Breast epithelium (tissue), 3 donors: ENCODE results near the gene IMPA2.

ENCODE experiments used
- POLR2A ChIP-seq: fragments of 450-650 bp; IDR thresholded peaks from one replicate; pipeline ENCODE4 v1.6.1; 2016; ENCODE audit warnings: antibody characterized with exemption, mild to moderate bottlenecking, moderate library complexity
- POLR2AphosphoS5 ChIP-seq, 3 donors: sonication (generic); formaldehyde crosslinking; IDR thresholded peaks; one replicate each; pipeline ENCODE4 v1.6.1; 2017; ENCODE audit warnings: antibody characterized with exemption in 3 of 3
- TF ChIP-seq, protein P1 (sequence below), 3 donors: fragments of 450-650 bp; IDR thresholded peaks; one replicate each; pipeline ENCODE4 v1.5.1; 2016 to 2017; ENCODE audit warnings: antibody characterized with exemption in 3 of 3, mild to moderate bottlenecking in 3 of 3, moderate library complexity in 3 of 3

DNA sequence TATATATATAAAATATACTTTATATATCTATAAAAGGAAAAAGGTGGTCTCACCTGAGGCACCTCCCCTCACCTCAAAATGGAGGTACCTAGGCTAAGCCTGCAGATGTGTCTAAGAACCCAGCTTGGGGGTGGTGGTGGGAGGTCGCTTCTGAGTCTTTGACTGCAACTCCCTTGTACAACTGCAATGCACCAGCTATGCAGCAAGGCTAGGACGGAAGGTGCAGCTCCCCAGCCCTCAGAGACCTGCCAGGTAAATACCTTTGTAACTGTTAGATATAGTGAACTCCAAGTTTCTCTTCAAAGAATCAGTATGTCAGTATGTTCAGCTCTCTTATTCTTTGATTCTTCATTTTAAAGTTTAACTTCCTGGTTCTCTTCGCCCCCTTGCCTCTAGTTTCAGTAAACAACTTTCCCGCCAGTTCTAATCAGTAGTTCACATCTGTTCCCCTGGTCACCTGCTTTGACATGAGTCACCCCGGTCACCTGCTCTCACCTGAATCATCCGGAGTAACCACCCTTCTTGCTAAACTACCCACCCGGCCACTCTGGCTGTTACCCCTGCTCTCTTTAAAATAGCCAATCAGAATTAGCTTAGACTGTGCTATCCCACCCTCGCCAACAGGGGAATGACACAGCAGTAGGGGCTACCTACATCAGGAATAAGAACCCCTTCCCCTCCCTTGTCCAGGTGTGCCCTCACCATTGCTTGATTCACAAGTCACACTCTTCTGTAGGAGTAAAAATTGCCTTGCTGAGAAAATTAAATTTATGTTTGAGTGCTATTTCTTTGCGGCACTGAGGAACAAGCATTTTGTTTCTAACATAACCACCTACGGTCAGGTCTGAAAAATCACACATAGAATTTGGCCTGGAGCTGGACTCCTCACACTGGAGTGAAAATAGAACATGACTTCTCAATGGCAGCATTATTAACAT lies 24.7 kb upstream of the IMPA2 start:
- TF ChIP-seq, protein P1, sequence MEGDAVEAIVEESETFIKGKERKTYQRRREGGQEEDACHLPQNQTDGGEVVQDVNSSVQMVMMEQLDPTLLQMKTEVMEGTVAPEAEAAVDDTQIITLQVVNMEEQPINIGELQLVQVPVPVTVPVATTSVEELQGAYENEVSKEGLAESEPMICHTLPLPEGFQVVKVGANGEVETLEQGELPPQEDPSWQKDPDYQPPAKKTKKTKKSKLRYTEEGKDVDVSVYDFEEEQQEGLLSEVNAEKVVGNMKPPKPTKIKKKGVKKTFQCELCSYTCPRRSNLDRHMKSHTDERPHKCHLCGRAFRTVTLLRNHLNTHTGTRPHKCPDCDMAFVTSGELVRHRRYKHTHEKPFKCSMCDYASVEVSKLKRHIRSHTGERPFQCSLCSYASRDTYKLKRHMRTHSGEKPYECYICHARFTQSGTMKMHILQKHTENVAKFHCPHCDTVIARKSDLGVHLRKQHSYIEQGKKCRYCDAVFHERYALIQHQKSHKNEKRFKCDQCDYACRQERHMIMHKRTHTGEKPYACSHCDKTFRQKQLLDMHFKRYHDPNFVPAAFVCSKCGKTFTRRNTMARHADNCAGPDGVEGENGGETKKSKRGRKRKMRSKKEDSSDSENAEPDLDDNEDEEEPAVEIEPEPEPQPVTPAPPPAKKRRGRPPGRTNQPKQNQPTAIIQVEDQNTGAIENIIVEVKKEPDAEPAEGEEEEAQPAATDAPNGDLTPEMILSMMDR (IDR thresholded peaks at IDR 0.05), result no peak
- no peak for TF ChIP-seq POLR2AphosphoS5 (IDR thresholded peaks at IDR 0.05)
- TF ChIP-seq POLR2A, result no peak
